ENCODE results near the gene RYR1.

The RYR1 gene

GRCh38 chr19:38433268-38433733 lies at the start of gene RYR1:
Gene RYR1, plus strand, starts transcription at chr19:38433691. Its CDS starts 139 bp downstream, at chr19:38433830.
- no peak for DNase-seq (ENCODE audit: extremely low read depth, low read depth)
- no peak for TF ChIP-seq CTCF (IDR thresholded peaks at IDR 0.05; ENCODE audit: low read depth, low read length)

- DNase-seq (ENCODE audit: extremely low read depth, low read depth), result no peak
- TF ChIP-seq CTCF (IDR thresholded peaks at IDR 0.05; ENCODE audit: low read depth, low read length), result no peak
These were observed 49.7 kb upstream of the RYR1 start for GRCh38 chr19:38383743-38384142.

GRCh38 chr19:38384209-38385027 lies 49.1 kb upstream of the RYR1 start:
- no peak for DNase-seq (ENCODE audit: extremely low read depth, low read depth)
- TF ChIP-seq CTCF (IDR thresholded peaks at IDR 0.05; ENCODE audit: low read depth, low read length), result peak; percentile 18

- TF ChIP-seq CTCF (IDR thresholded peaks at IDR 0.05; ENCODE audit: low read depth, low read length), result no peak
- DNase-seq (ENCODE audit: extremely low read depth, low read depth), result no peak
These were observed 48.3 kb upstream of the RYR1 start for GRCh38 chr19:38385057-38385803.

- no peak for DNase-seq (ENCODE audit: extremely low read depth, low read depth)
- TF ChIP-seq CTCF (IDR thresholded peaks at IDR 0.05; ENCODE audit: low read depth, low read length), result no peak
These were observed 47.7 kb upstream of the RYR1 start for GRCh38 chr19:38385804-38386257.

GRCh38 chr19:38386300-38386970 lies 47.1 kb upstream of the RYR1 start:
- no peak for DNase-seq (ENCODE audit: extremely low read depth, low read depth)
- TF ChIP-seq CTCF (IDR thresholded peaks at IDR 0.05; ENCODE audit: low read depth, low read length), result no peak
